CD4-positive, alpha-beta T cell (primary cell): Measurements from ENCODE around the gene CXXC5. TPM values are rescaled to one million over a fixed set of nuclear protein-coding genes. Genes with fewer than 3 reads are reported as not detected.

ENCODE experiments used
- ATAC-seq: fragments of 200-7000 bp; cut with Tn5 transposase; one replicate; pipeline ENCODE4 v1.10.0; 2022; ENCODE audit warnings: mild to moderate bottlenecking; ENCODE audit not compliant: poor library complexity
- CTCF ChIA-PET: fragments of 350-600 bp; sonication (Branson Sonifier 250); formaldehyde crosslinking; loops from one replicate; lab custom pipeline; 2021; ENCODE audit warnings: antibody characterized with exemption, inconsistent platforms; lab: Charles Lee
- POLR2A ChIA-PET: fragments of 350-600 bp; sonication (Branson Sonifier 250); formaldehyde crosslinking; loops from one replicate; lab custom pipeline; 2021; ENCODE audit warnings: antibody characterized with exemption, inconsistent platforms; lab: Charles Lee
- DNase-seq, 14 experiments: peaks; one replicate each; pipeline ENCODE4 v3.0.0-alpha.2; 2013 to 2020; ENCODE audit warnings: mixed read lengths in 2 of 14
- H3K27ac ChIP-seq, 2 donors: one replicate each; pipeline versions ENCODE4 v1.5.1 to v1.7.0; 2013; ENCODE audit warnings: low read length in 2 of 2, low read depth in 1 of 2, mild to moderate bottlenecking in 1 of 2
- H3K27me3 ChIP-seq, 2 experiments: 1 replicate in 1 of 2; 2 replicates in 1 of 2; pipeline versions ENCODE4 v1.6.1 to v1.7.0; 2013; ENCODE audit warnings: low read length in 2 of 2, control low read depth in 1 of 2, mild to moderate bottlenecking in 1 of 2, moderate library complexity in 1 of 2; ENCODE audit not compliant: insufficient read depth in 2 of 2, control insufficient read depth in 1 of 2
- H3K36me3 ChIP-seq: one replicate; pipeline ENCODE4 v1.6.1; 2013; ENCODE audit warnings: low read length, control low read depth; ENCODE audit not compliant: insufficient read depth
- H3K4me1 ChIP-seq: one replicate; pipeline ENCODE4 v1.6.1; 2013; ENCODE audit warnings: low read length, control low read depth; ENCODE audit not compliant: insufficient read depth
- H3K4me3 ChIP-seq: one replicate; pipeline ENCODE4 v1.5.1; 2013; ENCODE audit warnings: mild to moderate bottlenecking, low read length, moderate library complexity
- H3K9me3 ChIP-seq, 2 experiments: 1 replicate in 1 of 2; 2 replicates in 1 of 2; pipeline versions ENCODE4 v1.6.1 to v1.7.0; 2013; ENCODE audit warnings: low read length in 2 of 2, mild to moderate bottlenecking in 2 of 2, control low read depth in 1 of 2, moderate library complexity in 1 of 2; ENCODE audit not compliant: control insufficient read depth in 1 of 2, insufficient read depth in 1 of 2
- H3K27ac Mint-ChIP-seq: one replicate; pipeline ENCODE4 v1.8.0; 2020; ENCODE audit warnings: mixed read lengths
- H3K27me3 Mint-ChIP-seq: one replicate; pipeline ENCODE4 v1.8.0; 2021; ENCODE audit warnings: mixed read lengths
- H3K36me3 Mint-ChIP-seq: one replicate; pipeline ENCODE4 v1.8.0; 2021; ENCODE audit warnings: low read depth, mixed read lengths
- H3K4me1 Mint-ChIP-seq: one replicate; pipeline ENCODE4 v1.8.0; 2021; ENCODE audit warnings: low read depth, mixed read lengths
- H3K4me3 Mint-ChIP-seq: one replicate; pipeline ENCODE4 v1.8.0; 2020; ENCODE audit warnings: mild to moderate bottlenecking, mixed read lengths
- H3K9me3 Mint-ChIP-seq: one replicate; pipeline ENCODE4 v1.8.0; 2020; ENCODE audit warnings: mixed read lengths
- intact Hi-C, 2 experiments: fragments of 100-400 bp; cut with DNase I in 1 of 2; cut with micrococcal nuclease in 1 of 2; formaldehyde crosslinking; loops; one replicate each; pipeline versions ENCODE4 v1.15.1 to v1.9.0; 2023 to 2025; cut with DNase I, micrococcal nuclease
- total RNA-seq, 174 experiments: library from RNA in 2 of 174; stranded (reverse) in 2 of 174; gene quantifications; one replicate each; pipeline ENCODE4 v1.2.3 and lab custom pipeline; 2021 to 2026
- TF ChIP-seq, protein P1 (sequence below): fragments of 200-600 bp; IDR thresholded peaks from one replicate; pipeline ENCODE4 v1.8.0; 2022; ENCODE audit warnings: antibody characterized with exemption, mild to moderate bottlenecking

The CXXC5 gene
- total RNA-seq, 2 experiments from 2014 or later: 1.9 to 2.7 TPM

- Mint-ChIP-seq H3K9me3 (no peaks in the 10 kb centered on the region), H3K4me1 (no peaks in the 10 kb centered on the region), H3K27ac (no peak overlapping the region), H3K27me3 (no peaks in the 10 kb centered on the region), H3K4me3 (no peak overlapping the region), H3K36me3 (no peaks in the 10 kb centered on the region)
- DNase-seq: no peak
- Histone ChIP-seq H3K9me3 (no peaks in the 10 kb centered on the region), H3K4me1 (no peaks in the 10 kb centered on the region), H3K27ac (no peak overlapping the region), H3K27me3 (no peaks in the 10 kb centered on the region), H3K4me3 (no peak overlapping the region), H3K36me3 (no peaks in the 10 kb centered on the region)
- no peak for ATAC-seq
- intact Hi-C loops: no loop called here
- ChIA-PET POLR2A (no interaction called here), CTCF (no interaction called here)
- TF ChIP-seq, protein P1, sequence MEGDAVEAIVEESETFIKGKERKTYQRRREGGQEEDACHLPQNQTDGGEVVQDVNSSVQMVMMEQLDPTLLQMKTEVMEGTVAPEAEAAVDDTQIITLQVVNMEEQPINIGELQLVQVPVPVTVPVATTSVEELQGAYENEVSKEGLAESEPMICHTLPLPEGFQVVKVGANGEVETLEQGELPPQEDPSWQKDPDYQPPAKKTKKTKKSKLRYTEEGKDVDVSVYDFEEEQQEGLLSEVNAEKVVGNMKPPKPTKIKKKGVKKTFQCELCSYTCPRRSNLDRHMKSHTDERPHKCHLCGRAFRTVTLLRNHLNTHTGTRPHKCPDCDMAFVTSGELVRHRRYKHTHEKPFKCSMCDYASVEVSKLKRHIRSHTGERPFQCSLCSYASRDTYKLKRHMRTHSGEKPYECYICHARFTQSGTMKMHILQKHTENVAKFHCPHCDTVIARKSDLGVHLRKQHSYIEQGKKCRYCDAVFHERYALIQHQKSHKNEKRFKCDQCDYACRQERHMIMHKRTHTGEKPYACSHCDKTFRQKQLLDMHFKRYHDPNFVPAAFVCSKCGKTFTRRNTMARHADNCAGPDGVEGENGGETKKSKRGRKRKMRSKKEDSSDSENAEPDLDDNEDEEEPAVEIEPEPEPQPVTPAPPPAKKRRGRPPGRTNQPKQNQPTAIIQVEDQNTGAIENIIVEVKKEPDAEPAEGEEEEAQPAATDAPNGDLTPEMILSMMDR: no peak
Measured at GRCh38 chr5:139681112-139681458, 32.9 kb downstream of the CXXC5 start.

GRCh38 chr5:139681466-139681865, 33.3 kb downstream of the CXXC5 start:
- POLR2A ChIA-PET: no interaction called here
- no peak overlapping the region for H3K27ac ChIP-seq
- no peaks in the 10 kb centered on the region for H3K27me3 ChIP-seq
- H3K4me1 ChIP-seq: no peaks in the 10 kb centered on the region
- DNase-seq (no peak), ATAC-seq (no peak)
- H3K27ac Mint-ChIP-seq: no peak overlapping the region
- CTCF ChIA-PET: no interaction called here
- H3K9me3 Mint-ChIP-seq: no peaks in the 10 kb centered on the region
- no peak overlapping the region for H3K4me3 ChIP-seq
- no peak overlapping the region for H3K4me3 Mint-ChIP-seq
- H3K36me3 ChIP-seq: no peaks in the 10 kb centered on the region
- TF ChIP-seq, protein P1: no peak
- H3K27me3 Mint-ChIP-seq: no peaks in the 10 kb centered on the region
- no peaks in the 10 kb centered on the region for H3K9me3 ChIP-seq
- no peaks in the 10 kb centered on the region for H3K4me1 Mint-ChIP-seq
- intact Hi-C loops: no loop called here
- no peaks in the 10 kb centered on the region for H3K36me3 Mint-ChIP-seq

DNA sequence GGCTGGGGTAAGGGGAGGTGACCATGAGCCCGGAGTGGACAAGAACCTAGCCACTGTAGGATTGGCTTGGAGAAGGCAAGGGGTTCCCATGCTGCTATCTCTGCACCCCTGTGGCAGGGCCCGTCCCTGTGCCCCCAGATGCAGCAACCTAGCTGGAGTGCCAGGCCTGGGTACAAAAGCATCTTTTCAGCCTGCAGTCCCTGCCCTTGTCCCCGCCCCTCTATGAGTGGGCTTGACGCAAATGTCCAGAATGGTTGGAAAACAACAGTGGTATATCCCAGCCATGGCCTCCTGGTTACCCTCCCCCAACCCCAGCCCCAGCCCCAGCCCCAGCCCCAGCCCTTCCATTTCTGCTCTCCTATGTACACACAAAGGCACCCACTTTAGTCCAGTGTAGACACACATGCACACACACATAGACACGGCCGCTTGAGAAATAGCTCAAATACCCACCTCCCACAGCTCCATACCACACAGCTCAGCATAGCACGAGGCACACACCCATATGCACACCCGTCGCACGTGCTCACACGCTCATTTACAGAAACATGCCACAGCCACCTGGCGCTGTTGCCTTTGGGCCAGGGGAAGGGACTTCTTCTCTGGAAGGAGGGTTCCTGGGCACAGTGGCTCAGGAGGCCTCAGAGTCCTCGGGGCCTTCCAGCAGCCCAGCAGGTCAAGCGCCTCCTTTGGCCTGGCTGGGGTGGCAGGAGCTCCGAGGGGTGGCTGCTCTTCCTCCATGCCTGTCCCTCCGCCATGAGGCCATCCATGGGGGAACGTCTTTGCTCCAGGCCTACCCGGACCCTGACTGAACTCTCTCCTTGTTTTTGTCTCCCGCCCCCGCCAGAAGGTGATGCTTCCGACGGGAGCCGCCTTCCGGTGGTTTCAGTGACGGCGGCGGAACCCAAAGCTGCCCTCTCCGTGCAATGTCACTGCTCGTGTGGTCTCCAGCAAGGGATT, 34.1 kb downstream of the CXXC5 start:
- Mint-ChIP-seq H3K4me1 (no peaks in the 10 kb centered on the region), H3K27me3 (no peaks in the 10 kb centered on the region), H3K9me3 (no peaks in the 10 kb centered on the region), H3K27ac (no peak overlapping the region), H3K36me3 (no peaks in the 10 kb centered on the region), H3K4me3 (no peak overlapping the region)
- intact Hi-C loops: no loop called here
- Histone ChIP-seq H3K27ac (no peak overlapping the region), H3K9me3 (no peaks in the 10 kb centered on the region), H3K4me1 (no peaks in the 10 kb centered on the region), H3K27me3 (no peaks in the 10 kb centered on the region), H3K36me3 (no peaks in the 10 kb centered on the region), H3K4me3 (no peak overlapping the region)
- CTCF ChIA-PET: no interaction called here
- ATAC-seq: no peak
- TF ChIP-seq, protein P1: no peak
- POLR2A ChIA-PET: no interaction called here
- DNase-seq: no peak
